SK-N-SH treated with all-trans-retinoic acid at 6 μM for 48 hours (cell line): Measurements from ENCODE around the gene PLEKHO1.
A peak's percentile ranks its signal among the peaks of the same experiment; 100 is the strongest.

Experiments used
- ATAC-seq: fragments of 200-7000 bp; cut with Tn5 transposase; 3 replicates; pipeline ENCODE4 v1.9.1; 2020; ENCODE audit warnings: mild to moderate bottlenecking, moderate library complexity
- ARNTL ChIP-seq: fragments of 450-650 bp; formaldehyde crosslinking; IDR thresholded peaks from 2 replicates; pipeline ENCODE4 v1.5.0; 2020; ENCODE audit warnings: low read depth, mild to moderate bottlenecking, moderate library complexity, borderline replicate concordance
- BACH2 ChIP-seq: fragments of 250-450 bp; sonication (Bioruptor Pico); IDR thresholded peaks from 2 replicates; pipeline ENCODE4 v1.9.0; 2021; ENCODE audit warnings: mild to moderate bottlenecking, borderline replicate concordance
- CREB5 ChIP-seq: fragments of 250-450 bp; sonication (Bioruptor Pico); IDR thresholded peaks from 2 replicates; pipeline ENCODE4 v1.5.1; 2020; ENCODE audit warnings: low read depth, mild to moderate bottlenecking, moderate library complexity
- CSDC2 ChIP-seq: fragments of 250-450 bp; sonication (Bioruptor Pico); IDR thresholded peaks from 2 replicates; pipeline ENCODE4 v1.5.0; 2020; ENCODE audit warnings: mild to moderate bottlenecking, moderate library complexity
- CSRNP3 ChIP-seq: fragments of 250-450 bp; sonication (Bioruptor Pico); IDR thresholded peaks from 2 replicates; pipeline ENCODE4 v1.5.1; 2021; ENCODE audit warnings: mild to moderate bottlenecking, moderate library complexity
- ESRRG ChIP-seq: fragments of 250-450 bp; sonication (Bioruptor Pico); IDR thresholded peaks from 2 replicates; pipeline ENCODE4 v1.6.1; 2021; ENCODE audit warnings: mild to moderate bottlenecking
- ISL1 ChIP-seq: fragments of 250-450 bp; sonication (Bioruptor Pico); IDR thresholded peaks from 2 replicates; pipeline ENCODE4 v2.1.2; 2022; ENCODE audit warnings: mild to moderate bottlenecking, moderate library complexity
- OSR1 ChIP-seq: fragments of 250-450 bp; sonication (Bioruptor Pico); IDR thresholded peaks from 2 replicates; pipeline ENCODE4 v1.8.0; 2022; ENCODE audit warnings: moderate library complexity, mild to moderate bottlenecking, inconsistent platforms
- POU6F1 ChIP-seq: fragments of 250-450 bp; sonication (Bioruptor Pico); IDR thresholded peaks from 2 replicates; pipeline ENCODE4 v1.8.0; 2021; ENCODE audit warnings: low read depth, mild to moderate bottlenecking, moderate library complexity, borderline replicate concordance
- PPARA ChIP-seq: fragments of 250-450 bp; sonication (Bioruptor Pico); IDR thresholded peaks from 2 replicates; pipeline ENCODE4 v1.5.0; 2020; ENCODE audit warnings: mild to moderate bottlenecking, borderline replicate concordance
- RARB ChIP-seq: fragments of 250-450 bp; sonication (Bioruptor Pico); IDR thresholded peaks from 2 replicates; pipeline ENCODE4 v1.8.0; 2021; ENCODE audit warnings: mild to moderate bottlenecking, moderate library complexity
- TCF4 ChIP-seq: fragments of 250-450 bp; sonication (Bioruptor Pico); IDR thresholded peaks from 2 replicates; pipeline ENCODE4 v1.8.0; 2021; ENCODE audit warnings: mild to moderate bottlenecking, moderate library complexity, borderline replicate concordance
- TOX ChIP-seq: fragments of 250-450 bp; sonication (Bioruptor Pico); IDR thresholded peaks from 2 replicates; pipeline ENCODE4 v1.8.0; 2021; ENCODE audit warnings: mild to moderate bottlenecking, moderate library complexity, borderline replicate concordance
- TSHZ2 ChIP-seq: fragments of 250-450 bp; sonication (Bioruptor Pico); IDR thresholded peaks from 2 replicates; pipeline ENCODE4 v1.5.0; 2020; ENCODE audit warnings: mild to moderate bottlenecking, moderate library complexity
- ZC3H10 ChIP-seq: fragments of 250-450 bp; sonication (Bioruptor Pico); IDR thresholded peaks from 2 replicates; pipeline ENCODE4 v1.5.1; 2021; ENCODE audit warnings: mild to moderate bottlenecking, moderate library complexity
- ZFP3 ChIP-seq: fragments of 250-450 bp; sonication (Bioruptor Pico); IDR thresholded peaks from 2 replicates; pipeline ENCODE4 v1.5.0; 2020; ENCODE audit warnings: mild to moderate bottlenecking, moderate library complexity
- ZFP30 ChIP-seq: fragments of 450-650 bp; formaldehyde crosslinking; IDR thresholded peaks from 2 replicates; pipeline ENCODE4 v1.5.0; 2022; ENCODE audit warnings: mild to moderate bottlenecking, moderate library complexity
- ZNF70 ChIP-seq: fragments of 450-650 bp; formaldehyde crosslinking; IDR thresholded peaks from 2 replicates; pipeline ENCODE4 v1.5.0; 2020; ENCODE audit warnings: mild to moderate bottlenecking, moderate library complexity
- ZNF8 ChIP-seq: fragments of 450-650 bp; formaldehyde crosslinking; IDR thresholded peaks from 2 replicates; pipeline ENCODE4 v1.5.0; 2020; ENCODE audit warnings: mild to moderate bottlenecking, moderate library complexity

Gene PLEKHO1

GRCh38 chr1:150146849-150147542, 2.7 kb upstream of the PLEKHO1 start:
- TF ChIP-seq PPARA, result no peak
- no peak for TF ChIP-seq ISL1 (CRISPR knock-in tag)
- TF ChIP-seq RARB (CRISPR knock-in tag), result no peak
- TF ChIP-seq ZFP3 (CRISPR knock-in tag), result no peak
- TF ChIP-seq TOX (CRISPR knock-in tag), result no peak
- no peak for TF ChIP-seq CSRNP3 (CRISPR knock-in tag)
- ATAC-seq, result no peak

GRCh38 chr1:150148837-150149270, 862 bp upstream of the PLEKHO1 start:
- TF ChIP-seq BACH2 (CRISPR knock-in tag) (no peak), ZNF8 (CRISPR knock-in tag) (no peak), ARNTL (CRISPR knock-in tag) (no peak), POU6F1 (CRISPR knock-in tag) (no peak), ZC3H10 (CRISPR knock-in tag) (no peak), ESRRG (no peak), OSR1 (CRISPR knock-in tag) (no peak), ZFP30 (no peak), CSRNP3 (CRISPR knock-in tag) (no peak), CREB5 (CRISPR knock-in tag) (no peak), TCF4 (CRISPR knock-in tag) (no peak)
- peak; percentile 44 for ATAC-seq

GRCh38 chr1:150150133-150151021, 661 bp downstream of the PLEKHO1 start:
- peak; percentile 24 for ATAC-seq

More at GRCh38 chr1:150150133-150151021, 661 bp downstream of the PLEKHO1 start:
- TF ChIP-seq POU6F1 (CRISPR knock-in tag) (no peak), ARNTL (CRISPR knock-in tag) (no peak), TCF4 (CRISPR knock-in tag) (no peak), CSDC2 (CRISPR knock-in tag) (no peak), TSHZ2 (no peak), OSR1 (CRISPR knock-in tag) (no peak), ZNF70 (no peak), CSRNP3 (CRISPR knock-in tag) (no peak), ZC3H10 (CRISPR knock-in tag) (no peak)
